Kidney (tissue), 14 donors: ENCODE measurements around the gene NBDY. TPM values are rescaled to one million over a fixed set of nuclear protein-coding genes. Genes with fewer than 3 reads are reported as not detected.
A peak's percentile ranks its signal among the peaks of the same experiment; 100 is the strongest.
"Not testable (repeated sequence)": the region's sequence is repeated elsewhere in the genome, so short reads cannot be mapped to it uniquely, and the experiment has no call there.

Experiments used
- DNase-seq, 5 donors: peaks; one replicate each; pipeline ENCODE4 v3.0.0-alpha.2; 2013 to 2020
- FAIRE-seq: peaks from 2 replicates; lab custom pipeline; 2012; peaks lifted over from hg19 to GRCh38; lab: Jason Lieb, UNC
- H3K27ac ChIP-seq, 2 donors: one replicate each; pipeline ENCODE4 v1.7.0; 2013; ENCODE audit warnings: low read depth in 2 of 2, low read length in 2 of 2, inconsistent platforms in 1 of 2
- H3K27me3 ChIP-seq: one replicate; pipeline ENCODE4 v1.7.1; 2013; ENCODE audit warnings: low read length, inconsistent platforms; ENCODE audit not compliant: control insufficient read depth, insufficient read depth
- H3K36me3 ChIP-seq, 3 donors: one replicate each; pipeline versions ENCODE4 v1.7.0 to v1.7.1; 2013; ENCODE audit warnings: low read length in 3 of 3, control low read depth in 1 of 3, inconsistent platforms in 1 of 3; ENCODE audit not compliant: insufficient read depth in 3 of 3, control insufficient read depth in 2 of 3
- H3K4me1 ChIP-seq, 3 donors: one replicate each; pipeline versions ENCODE4 v1.7.0 to v1.7.1; 2013; ENCODE audit warnings: low read length in 3 of 3, inconsistent platforms in 1 of 3, low read depth in 1 of 3; ENCODE audit not compliant: control insufficient read depth in 2 of 3, insufficient read depth in 2 of 3
- H3K4me3 ChIP-seq, 3 donors: one replicate each; pipeline versions ENCODE4 v1.7.0 to v1.8.1; 2013; ENCODE audit warnings: low read length in 3 of 3, control low read depth in 1 of 3, inconsistent platforms in 1 of 3
- H3K9ac ChIP-seq, 3 donors: one replicate each; pipeline versions ENCODE4 v1.7.0 to v1.7.1; 2013; ENCODE audit warnings: low read length in 3 of 3, control low read depth in 1 of 3, inconsistent platforms in 1 of 3
- H3K9me3 ChIP-seq, 3 donors: one replicate each; pipeline versions ENCODE4 v1.7.0 to v1.7.1; 2013; ENCODE audit warnings: low read length in 3 of 3, control low read depth in 1 of 3, inconsistent platforms in 1 of 3; ENCODE audit not compliant: control insufficient read depth in 2 of 3, insufficient read depth in 1 of 3
- intact Hi-C: fragments of 100-400 bp; cut with DNase I; formaldehyde crosslinking; loops from one replicate; pipeline ENCODE4 v1.11.1; 2022
- polyA plus RNA-seq: library from polyadenylated mRNA; stranded (reverse); fragments of 350-450 nt; fragmentation: Illumina TruSeq; extraction: RNeasy Lipid Tissue Mini Kit (QIAGEN cat#74804); gene quantifications from one replicate; pipeline ENCODE4 v1.2.3, GENCODE V29; 2014; ENCODE audit warnings: low read depth, low replicate concordance; ENCODE audit not compliant: insufficient read depth
- total RNA-seq: library from RNA; stranded (reverse); fragmentation: NEBNext Ultra II Directional; extraction: Animal tissue kit (Norgen Biotek cat#: 25700); gene quantifications from one replicate; pipeline ENCODE4 v1.2.1, GENCODE V29; 2021
- TF ChIP-seq, protein P1 (sequence below): IDR thresholded peaks from 3 replicates; pipeline ENCODE4 v1.5.1; 2012; ENCODE audit warnings: mild to moderate bottlenecking, moderate library complexity, borderline replicate concordance; ENCODE audit not compliant: insufficient read depth; ENCODE audit errors: extremely low read depth
- donor health status: control.
- donor health status: control.
- donor health status: control.
- donor health status: control.
- donor health status: control.
- donor health status: DM: yes; HTN: yes; CAD: no.
- donor health status: Normal renal cell carcinoma (clear cell type).

NBDY gene
- total and polyA plus RNA-seq, 2 donors from 2014 or later, result 50.8 to 88.7 TPM

DNA sequence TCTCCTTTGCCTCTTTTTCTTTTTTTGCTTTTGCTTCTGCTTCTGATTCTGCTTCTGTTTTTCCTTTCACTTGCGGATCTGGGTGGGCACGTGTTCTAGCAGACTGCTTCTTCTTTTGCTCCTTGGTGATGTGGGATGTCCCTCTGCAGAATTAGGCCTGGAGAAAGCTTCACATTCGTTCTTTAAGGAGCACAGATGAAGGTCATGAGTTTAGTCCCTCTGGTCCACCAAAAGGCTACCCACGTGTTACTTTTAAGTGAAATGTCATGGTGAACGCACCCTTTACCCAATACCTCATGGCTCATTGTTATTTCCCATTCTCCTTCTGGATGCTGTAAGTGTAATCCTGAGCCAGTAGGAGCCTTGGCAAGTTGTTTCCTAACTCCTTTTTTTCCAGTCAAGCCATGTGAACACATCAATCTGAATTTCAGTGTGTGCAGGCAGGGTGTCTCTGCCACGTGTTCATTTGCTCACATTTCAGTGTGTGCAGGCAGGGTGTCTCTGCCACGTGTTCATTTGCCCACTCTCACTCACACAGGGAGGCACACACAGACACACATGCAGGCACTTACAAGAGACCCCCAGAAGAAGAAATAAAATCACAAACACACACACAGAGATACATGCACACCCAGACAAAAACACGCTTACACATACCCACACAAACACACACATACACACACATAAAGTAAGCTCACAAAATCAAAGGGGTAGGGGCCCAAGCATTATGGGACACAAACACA, 36.9 kb downstream of the NBDY start:
- Histone ChIP-seq H3K27ac (no peak overlapping the region), H3K4me3 (no peak overlapping the region), H3K27me3 (peaks cover 2% of the 10 kb centered on the region), H3K9ac (no peak overlapping the region), H3K4me1 (peaks cover 0 to 2% (median 0%) of the 10 kb centered on the region in 3 donors), H3K36me3 (no peaks in the 10 kb centered on the region), H3K9me3 (no peaks in the 10 kb centered on the region)
- DNase-seq (no peak), FAIRE-seq (no peak)
- intact Hi-C loops, result no loop called here
- TF ChIP-seq, protein P1, sequence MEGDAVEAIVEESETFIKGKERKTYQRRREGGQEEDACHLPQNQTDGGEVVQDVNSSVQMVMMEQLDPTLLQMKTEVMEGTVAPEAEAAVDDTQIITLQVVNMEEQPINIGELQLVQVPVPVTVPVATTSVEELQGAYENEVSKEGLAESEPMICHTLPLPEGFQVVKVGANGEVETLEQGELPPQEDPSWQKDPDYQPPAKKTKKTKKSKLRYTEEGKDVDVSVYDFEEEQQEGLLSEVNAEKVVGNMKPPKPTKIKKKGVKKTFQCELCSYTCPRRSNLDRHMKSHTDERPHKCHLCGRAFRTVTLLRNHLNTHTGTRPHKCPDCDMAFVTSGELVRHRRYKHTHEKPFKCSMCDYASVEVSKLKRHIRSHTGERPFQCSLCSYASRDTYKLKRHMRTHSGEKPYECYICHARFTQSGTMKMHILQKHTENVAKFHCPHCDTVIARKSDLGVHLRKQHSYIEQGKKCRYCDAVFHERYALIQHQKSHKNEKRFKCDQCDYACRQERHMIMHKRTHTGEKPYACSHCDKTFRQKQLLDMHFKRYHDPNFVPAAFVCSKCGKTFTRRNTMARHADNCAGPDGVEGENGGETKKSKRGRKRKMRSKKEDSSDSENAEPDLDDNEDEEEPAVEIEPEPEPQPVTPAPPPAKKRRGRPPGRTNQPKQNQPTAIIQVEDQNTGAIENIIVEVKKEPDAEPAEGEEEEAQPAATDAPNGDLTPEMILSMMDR, result no peak

DNA sequence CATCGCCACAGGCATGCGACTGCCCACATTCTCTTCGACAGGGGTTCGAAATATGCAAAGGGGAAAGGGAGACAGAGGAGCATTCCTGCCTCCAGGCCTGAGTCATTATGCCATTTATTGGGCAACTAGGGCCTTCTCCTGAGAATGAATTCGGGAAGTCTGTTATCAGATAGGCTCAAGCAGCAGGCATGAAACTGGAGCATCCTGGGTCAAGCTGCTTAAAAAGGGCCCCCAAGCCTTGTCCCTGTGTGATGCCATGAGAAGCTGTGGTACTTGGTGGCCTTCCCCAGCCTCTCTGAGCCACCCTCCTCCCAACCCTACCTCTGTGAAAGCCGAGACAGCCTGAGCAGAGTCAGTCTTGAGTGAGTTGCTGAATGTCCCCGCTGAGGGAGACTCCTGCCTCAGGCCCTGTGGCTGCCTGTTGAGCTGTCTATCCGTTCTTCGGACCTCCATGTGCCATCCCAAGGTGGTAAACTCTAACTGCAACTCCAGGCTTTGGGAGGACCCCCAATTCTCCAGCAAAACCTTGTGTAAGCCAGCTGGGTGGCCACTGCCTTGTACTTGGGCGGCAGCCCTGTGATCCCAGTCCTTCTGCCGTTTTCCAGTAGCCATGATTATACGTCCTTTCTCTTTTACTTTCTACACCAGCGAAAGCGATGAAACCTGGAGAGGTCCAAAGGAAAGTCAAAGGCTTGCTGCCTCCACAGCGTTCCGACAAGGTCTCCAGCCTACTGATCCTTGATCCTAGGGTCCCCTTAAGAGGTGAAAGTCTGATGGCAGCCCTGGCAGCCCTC, 37.7 kb downstream of the NBDY start:
- Histone ChIP-seq H3K27me3 (peaks cover 2% of the 10 kb centered on the region), H3K27ac (no peak overlapping the region), H3K4me3 (peak overlapping the region in 1 of 3 donors; percentile 64), H3K36me3 (no peaks in the 10 kb centered on the region), H3K9ac (no peak overlapping the region), H3K9me3 (no peaks in the 10 kb centered on the region), H3K4me1 (peaks cover 0 to 2% (median 0%) of the 10 kb centered on the region in 3 donors)
- TF ChIP-seq, protein P1, result no peak
- FAIRE-seq, result no peak
- DNase-seq, result peak in 1 of 5 donors; percentile 13
- intact Hi-C loops, result no loop called here

DNA sequence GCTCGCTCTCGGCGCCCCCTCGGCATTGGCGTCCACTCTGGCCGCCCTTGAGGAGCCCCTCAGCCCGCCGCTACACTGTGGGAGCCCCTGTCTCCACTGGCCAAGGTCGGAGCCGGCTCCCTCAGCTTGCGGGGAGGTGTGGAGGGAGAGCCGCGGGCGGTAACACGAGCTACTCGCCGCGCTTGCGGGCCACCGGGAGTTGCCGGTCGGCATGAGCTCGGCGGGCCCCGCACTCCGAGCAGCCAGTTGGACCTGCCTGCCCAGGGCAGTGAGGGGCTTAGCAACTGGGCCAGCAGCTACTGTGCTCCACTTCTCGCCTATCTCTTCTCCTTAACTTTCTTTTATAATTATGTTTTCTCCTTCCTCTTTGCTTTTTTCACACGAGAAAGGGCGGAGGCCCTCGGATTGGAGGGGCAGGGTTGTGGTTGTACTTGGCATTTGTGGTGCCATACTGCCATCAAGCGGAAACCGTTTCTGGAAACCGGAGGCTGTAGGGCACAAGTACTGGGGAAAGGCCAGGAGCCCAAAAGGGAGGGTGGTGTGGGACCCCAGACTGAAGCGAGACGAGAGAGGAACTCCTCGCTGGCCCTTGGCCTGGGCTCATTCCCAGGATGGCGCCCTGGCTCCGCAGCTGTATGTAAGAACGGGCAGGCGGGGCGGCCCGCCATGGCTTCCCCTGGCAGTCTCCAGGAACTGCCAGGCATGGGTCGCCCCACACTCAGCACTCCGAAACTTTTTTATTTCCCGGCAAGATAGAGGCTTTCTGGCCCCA, 38.5 kb downstream of the NBDY start:
- H3K4me3 ChIP-seq, result peak overlapping the region in 1 of 3 donors; percentile 64
- intact Hi-C loops, H3K9me3 ChIP-seq, H3K9ac ChIP-seq, H3K27ac ChIP-seq, H3K36me3 ChIP-seq, H3K27me3 ChIP-seq, H3K4me1 ChIP-seq: not testable (repeated sequence)
- peak; percentile 98 for FAIRE-seq
- DNase-seq, result peak in 3 of 5 donors; percentile 63 to 84 (median 65)

DNA sequence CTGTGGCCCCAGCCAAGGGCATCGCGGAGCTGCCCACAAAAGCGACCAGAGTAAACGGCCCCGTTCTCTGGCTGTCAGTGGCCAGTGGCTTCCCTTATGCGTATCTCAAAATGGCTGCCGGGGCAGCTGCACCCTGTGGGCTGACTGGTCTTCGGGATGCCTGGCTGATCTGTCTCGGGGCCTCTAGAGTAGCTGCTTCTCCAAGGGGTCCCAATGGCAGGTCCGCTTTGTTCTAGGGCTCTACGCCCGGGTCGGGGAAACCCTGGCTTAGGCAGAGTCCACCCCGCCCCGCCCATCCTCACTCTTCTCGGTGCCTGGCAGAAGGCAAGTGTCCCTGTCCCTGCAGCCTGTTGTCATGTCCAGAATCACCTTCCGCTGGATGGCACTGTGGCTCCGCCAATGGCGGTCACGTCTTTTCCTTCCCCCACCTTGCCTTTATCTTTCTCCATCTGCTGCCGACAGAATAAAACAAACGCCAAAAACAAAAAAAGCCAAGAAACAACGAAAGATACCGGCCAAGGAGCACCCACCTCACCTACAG, 39.1 kb downstream of the NBDY start:
- DNase-seq, H3K36me3 ChIP-seq, intact Hi-C loops, H3K9me3 ChIP-seq, H3K4me3 ChIP-seq, H3K9ac ChIP-seq, H3K27me3 ChIP-seq, H3K27ac ChIP-seq, H3K4me1 ChIP-seq: not testable (repeated sequence)
- FAIRE-seq, result peak; percentile 97

DNA sequence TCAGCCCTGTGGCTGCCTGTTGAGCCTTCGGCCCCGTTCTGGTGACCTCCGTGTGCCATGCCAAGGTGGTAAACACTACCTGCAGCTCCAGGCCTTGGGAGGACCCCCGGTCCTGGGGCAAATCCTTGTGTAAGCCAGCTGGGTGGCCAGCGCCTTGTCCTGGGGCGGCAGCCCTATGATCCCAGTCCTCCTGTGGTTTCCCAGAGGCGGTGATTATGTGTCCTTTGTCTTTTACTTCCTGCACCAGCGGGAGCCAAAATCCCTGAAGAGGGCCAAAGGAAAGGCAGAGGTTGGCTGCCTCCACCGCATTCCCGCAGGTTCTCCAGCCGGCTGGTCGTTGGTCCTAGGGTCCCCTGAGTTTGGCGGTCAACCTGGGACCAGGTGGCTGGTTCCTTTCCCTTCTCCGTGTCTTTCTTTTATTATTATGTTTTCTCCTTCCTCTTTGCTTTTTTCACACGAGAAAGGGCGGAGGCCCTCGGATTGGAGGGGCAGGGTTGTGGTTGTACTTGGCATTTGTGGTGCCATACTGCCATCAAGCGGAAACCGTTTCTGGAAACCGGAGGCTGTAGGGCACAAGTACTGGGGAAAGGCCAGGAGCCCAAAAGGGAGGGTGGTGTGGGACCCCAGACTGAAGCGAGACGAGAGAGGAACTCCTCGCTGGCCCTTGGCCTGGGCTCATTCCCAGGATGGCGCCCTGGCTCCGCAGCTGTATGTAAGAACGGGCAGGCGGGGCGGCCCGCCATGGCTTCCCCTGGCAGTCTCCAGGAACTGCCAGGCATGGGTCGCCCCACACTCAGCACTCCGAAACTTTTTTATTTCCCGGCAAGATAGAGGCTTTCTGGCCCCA, 43.9 kb downstream of the NBDY start:
- DNase-seq, H3K27me3 ChIP-seq, H3K27ac ChIP-seq, H3K9ac ChIP-seq, H3K4me1 ChIP-seq, H3K36me3 ChIP-seq, intact Hi-C loops, H3K4me3 ChIP-seq, H3K9me3 ChIP-seq: not testable (repeated sequence)
- FAIRE-seq, result peak; percentile 99
